Stimulated activated CD4-positive, alpha-beta T cell treated with anti-CD3 and anti-CD28 coated beads, Interleukin-12 subunit alpha, Interleukin-12 subunit beta, amount 100 ng/mL, for 4 hours (primary cell): ENCODE data around the gene REEP1.

ENCODE experiments used
- DNase-seq: peaks from one replicate; pipeline ENCODE4 v3.0.0-alpha.2; 2020

REEP1 gene

GRCh38 chr2:86344404-86344803, 7.0 kb upstream of the REEP1 start:
- DNase-seq, result no peak

- no peak for DNase-seq
Observed at GRCh38 chr2:86342488-86342887, 5.1 kb upstream of the REEP1 start.

- DNase-seq, result no peak
Observed at GRCh38 chr2:86341470-86341869, 4.0 kb upstream of the REEP1 start.

GRCh38 chr2:86338778-86339295, 1.4 kb upstream of the REEP1 start:
- no peak for DNase-seq

- DNase-seq, result no peak
Observed at GRCh38 chr2:86336675-86337243, 667 bp downstream of the REEP1 start.

- DNase-seq, result no peak
Observed at GRCh38 chr2:86335865-86336674, 1.4 kb downstream of the REEP1 start.

GRCh38 chr2:86333378-86333777, 4.0 kb downstream of the REEP1 start:
- no peak for DNase-seq

- no peak for DNase-seq
Observed at GRCh38 chr2:86332654-86333053, 4.8 kb downstream of the REEP1 start.

GRCh38 chr2:86331384-86331783, 6.0 kb downstream of the REEP1 start:
- DNase-seq, result no peak

GRCh38 chr2:86330001-86330400, 7.4 kb downstream of the REEP1 start:
- no peak for DNase-seq

GRCh38 chr2:86323273-86324021, 14.0 kb downstream of the REEP1 start:
- no peak for DNase-seq

GRCh38 chr2:86319700-86320580, 17.5 kb downstream of the REEP1 start:
- no peak for DNase-seq

- no peak for DNase-seq
Observed at GRCh38 chr2:86315084-86315483, 22.3 kb downstream of the REEP1 start.

- no peak for DNase-seq
Observed at GRCh38 chr2:86314125-86314524, 23.3 kb downstream of the REEP1 start.

GRCh38 chr2:86313341-86313740, 24.1 kb downstream of the REEP1 start:
- DNase-seq, result no peak

GRCh38 chr2:86311879-86312278, 25.5 kb downstream of the REEP1 start:
- DNase-seq, result no peak

- DNase-seq, result no peak
Observed at GRCh38 chr2:86309966-86310365, 27.5 kb downstream of the REEP1 start.

GRCh38 chr2:86308984-86309695, 28.3 kb downstream of the REEP1 start:
- DNase-seq, result no peak

GRCh38 chr2:86308356-86308755, 29.1 kb downstream of the REEP1 start:
- no peak for DNase-seq

- no peak for DNase-seq
Observed at GRCh38 chr2:86307431-86307830, 30.0 kb downstream of the REEP1 start.

GRCh38 chr2:86305915-86306254, 31.5 kb downstream of the REEP1 start:
- DNase-seq, result no peak
